Upper lobe of left lung (tissue), 4 donors: ENCODE results near the gene RBFOX2.

Source experiments
- CTCF ChIP-seq, 6 experiments: fragments of 450-650 bp in 4 of 6; fragments of 200-600 bp in 2 of 6; sonication (generic) in 2 of 6; IDR thresholded peaks; one replicate each; pipeline ENCODE4 v1.5.1; 2016 to 2019; ENCODE audit warnings: antibody characterized with exemption in 6 of 6
- POLR2A ChIP-seq, 4 donors: fragments of 450-650 bp; IDR thresholded peaks; one replicate each; pipeline ENCODE4 v1.5.1; 2016 to 2017; ENCODE audit warnings: antibody characterized with exemption in 4 of 4, mild to moderate bottlenecking in 2 of 4

- TF ChIP-seq CTCF (IDR thresholded peaks at IDR 0.05) (no peak), POLR2A (IDR thresholded peaks at IDR 0.05) (no peak)
These were observed 286.1 kb downstream of the RBFOX2 start for GRCh38 chr22:35742342-35743100.
